HPDE6-E6E7 (cell line): Measurements from ENCODE around the gene ONECUT1.
"Not testable (repeated sequence)": the region's sequence is repeated elsewhere in the genome, so short reads cannot be mapped to it uniquely, and the experiment has no call there.

Experiments used
- DNase-seq: peaks from one replicate; pipeline ENCODE4 v3.0.0; 2011; ENCODE audit warnings: missing footprints; ENCODE audit errors: extremely low spot score

Gene ONECUT1

GRCh38 chr15:52790169-52790708, at the start of gene ONECUT1:
ONECUT1 (minus strand) TSS chr15:52790336; CDS start chr15:52789884, 452 bp downstream.
- DNase-seq = peak; percentile 47

- no peak for DNase-seq
Measured at GRCh38 chr15:52834379-52834778, 44.2 kb upstream of the ONECUT1 start.

- DNase-seq = not testable (repeated sequence)
Measured at GRCh38 chr15:52824169-52824942, 34.2 kb upstream of the ONECUT1 start.

- DNase-seq = no peak
Measured at GRCh38 chr15:52822475-52822874, 32.3 kb upstream of the ONECUT1 start.

- no peak for DNase-seq
Measured at GRCh38 chr15:52819253-52819652, 29.1 kb upstream of the ONECUT1 start.

GRCh38 chr15:52815899-52816298, 25.8 kb upstream of the ONECUT1 start:
- DNase-seq = not testable (repeated sequence)

GRCh38 chr15:52808996-52809395, 18.9 kb upstream of the ONECUT1 start:
- no peak for DNase-seq

- DNase-seq = no peak
Measured at GRCh38 chr15:52808441-52808840, 18.3 kb upstream of the ONECUT1 start.

GRCh38 chr15:52806284-52806655, 16.1 kb upstream of the ONECUT1 start:
- DNase-seq = no peak

- no peak for DNase-seq
Measured at GRCh38 chr15:52805351-52806283, 15.5 kb upstream of the ONECUT1 start.

- DNase-seq = no peak
Measured at GRCh38 chr15:52804526-52805081, 14.5 kb upstream of the ONECUT1 start.

GRCh38 chr15:52803467-52804306, 13.6 kb upstream of the ONECUT1 start:
- no peak for DNase-seq

GRCh38 chr15:52803108-52803466, 13.0 kb upstream of the ONECUT1 start:
- DNase-seq = no peak

- no peak for DNase-seq
Measured at GRCh38 chr15:52802110-52802509, 12.0 kb upstream of the ONECUT1 start.

- DNase-seq = no peak
Measured at GRCh38 chr15:52801748-52802085, 11.6 kb upstream of the ONECUT1 start.

GRCh38 chr15:52800828-52801747, 11.0 kb upstream of the ONECUT1 start:
- DNase-seq = no peak

GRCh38 chr15:52799145-52799811, 9.1 kb upstream of the ONECUT1 start:
- no peak for DNase-seq

GRCh38 chr15:52798529-52799101, 8.5 kb upstream of the ONECUT1 start:
- no peak for DNase-seq
